ENCODE data around the gene ZNF622.

- TF ChIP-seq POLR2A (IDR thresholded peaks at IDR 0.05; ENCODE audit: low read depth, low read length) (no peak), CTCF (IDR thresholded peaks at IDR 0.05; ENCODE audit: extremely low read depth in 1 of 2, insufficient read depth in 1 of 2, low read depth in 1 of 2, low read length in 2 of 2) (no peak), FOS (IDR thresholded peaks at IDR 0.05; ENCODE audit: borderline replicate concordance, insufficient read depth, low read length) (no peak), MAX (IDR thresholded peaks at IDR 0.05; ENCODE audit: insufficient read depth, insufficient read length) (no peak), JUN (IDR thresholded peaks at IDR 0.05; ENCODE audit: borderline replicate concordance, insufficient read depth, insufficient read length, low read depth) (no peak), EZH2 (IDR thresholded peaks at IDR 0.05; ENCODE audit: borderline replicate concordance, low read depth, low read length, severe bottlenecking) (no peak)
Measured at GRCh38 chr5:16428359-16428758, 37.2 kb downstream of the ZNF622 start.
